GM19467 (cell line): ENCODE data around the gene ZNF740.
"Not testable (repeated sequence)": the region's sequence is repeated elsewhere in the genome, so short reads cannot be mapped to it uniquely, and the experiment has no call there.

Experiments
- ATAC-seq: cut with Tn5 transposase; IDR thresholded peaks from one replicate; pipeline ENCODE4 v1.9.1; 2021; ENCODE audit warnings: mild to moderate bottlenecking, moderate library complexity; ENCODE audit not compliant: unreplicated experiment

Gene ZNF740

GRCh38 chr12:53193985-53194716 lies 13.6 kb downstream of the ZNF740 start:
- no peak for ATAC-seq

- ATAC-seq, result no peak
These were observed 14.5 kb downstream of the ZNF740 start for GRCh38 chr12:53194973-53195372.

GRCh38 chr12:53195516-53196420 lies 15.2 kb downstream of the ZNF740 start:
- no peak for ATAC-seq

- ATAC-seq, result no peak
These were observed 16.0 kb downstream of the ZNF740 start for GRCh38 chr12:53196486-53196885.

GRCh38 chr12:53197011-53197640 lies 16.6 kb downstream of the ZNF740 start:
- no peak for ATAC-seq

- no peak for ATAC-seq
These were observed 18.1 kb downstream of the ZNF740 start for GRCh38 chr12:53198486-53199110.

GRCh38 chr12:53199700-53200099 lies 19.2 kb downstream of the ZNF740 start:
- no peak for ATAC-seq

- peak; percentile 9 for ATAC-seq
These were observed 19.6 kb downstream of the ZNF740 start for GRCh38 chr12:53200107-53200457.

GRCh38 chr12:53200458-53201176 lies 20.1 kb downstream of the ZNF740 start:
- peak; percentile 51 for ATAC-seq

- no peak for ATAC-seq
These were observed 20.6 kb downstream of the ZNF740 start for GRCh38 chr12:53201177-53201541.

GRCh38 chr12:53201639-53202038 lies 21.1 kb downstream of the ZNF740 start:
- ATAC-seq, result no peak

GRCh38 chr12:53202316-53202715 lies 21.8 kb downstream of the ZNF740 start:
- not testable (repeated sequence) for ATAC-seq

- ATAC-seq, result no peak
These were observed 23.8 kb downstream of the ZNF740 start for GRCh38 chr12:53204351-53204750.

GRCh38 chr12:53205747-53206419 lies 25.4 kb downstream of the ZNF740 start:
- ATAC-seq, result peak; percentile 61

- ATAC-seq, result peak; percentile 44
These were observed 26.5 kb downstream of the ZNF740 start, which contains the start of gene ITGB7 for GRCh38 chr12:53207042-53207441. ITGB7 (minus strand) TSS chr12:53207251; CDS start chr12:53200443, 6,808 bp downstream.

GRCh38 chr12:53208435-53208834 lies 27.9 kb downstream of the ZNF740 start:
- no peak for ATAC-seq

GRCh38 chr12:53208877-53209463 lies 28.4 kb downstream of the ZNF740 start:
- no peak for ATAC-seq

- no peak for ATAC-seq
These were observed 30.3 kb downstream of the ZNF740 start for GRCh38 chr12:53210843-53211242.
